Smooth muscle cell (in vitro differentiated cells): ENCODE measurements around the gene ARHGEF28. TPM values are rescaled to one million over a fixed set of nuclear protein-coding genes. Genes with fewer than 3 reads are reported as not detected.

Experiments
- DNase-seq: peaks from one replicate; lab custom pipeline; 2025; ENCODE audit not compliant: unreplicated experiment; lab: John Stamatoyannopoulos, UW
- H2AFZ ChIP-seq: fragments of 200-600 bp; sonication (generic); 2 replicates; pipeline ENCODE4 v1.6.0; 2016; ENCODE audit warnings: antibody characterized with exemption, low read depth, mild to moderate bottlenecking
- H3F3A ChIP-seq: fragments of 200-600 bp; sonication (generic); 2 replicates; pipeline ENCODE4 v1.6.0; 2017; ENCODE audit warnings: antibody characterized with exemption, low read depth
- H3K27ac ChIP-seq: fragments of 200-600 bp; sonication (generic); 2 replicates; pipeline ENCODE4 v1.5.1; 2016; ENCODE audit warnings: low read depth, mild to moderate bottlenecking
- H3K27me3 ChIP-seq: fragments of 200-600 bp; sonication (generic); 2 replicates; pipeline ENCODE4 v1.6.1; 2016; ENCODE audit warnings: low read depth, mild to moderate bottlenecking
- H3K36me3 ChIP-seq: fragments of 200-600 bp; sonication (generic); 2 replicates; pipeline ENCODE4 v1.5.1; 2016; ENCODE audit warnings: low read depth
- H3K4me1 ChIP-seq: fragments of 200-600 bp; sonication (generic); 2 replicates; pipeline ENCODE4 v1.5.1; 2016; ENCODE audit warnings: low read depth
- H3K4me2 ChIP-seq: fragments of 200-600 bp; sonication (generic); 2 replicates; pipeline ENCODE4 v1.6.0; 2016; ENCODE audit warnings: mild to moderate bottlenecking
- H3K4me3 ChIP-seq: fragments of 200-600 bp; sonication (generic); 2 replicates; pipeline ENCODE4 v1.5.1; 2016; ENCODE audit warnings: mild to moderate bottlenecking
- H3K79me2 ChIP-seq: fragments of 200-600 bp; sonication (generic); 2 replicates; pipeline ENCODE4 v1.6.0; 2016; ENCODE audit warnings: low read depth, mild to moderate bottlenecking
- H3K9ac ChIP-seq: fragments of 200-600 bp; sonication (generic); 2 replicates; pipeline ENCODE4 v1.6.0; 2016; ENCODE audit warnings: low read depth
- H3K9me3 ChIP-seq: fragments of 200-600 bp; sonication (generic); replicated peaks from 2 replicates; pipeline ENCODE4 v1.5.1; 2016; ENCODE audit warnings: low read depth
- H4K20me1 ChIP-seq: fragments of 200-600 bp; sonication (generic); 2 replicates; pipeline ENCODE4 v1.6.0; 2016; ENCODE audit warnings: low read depth
- WGBS: methylation state at CpG from one replicate; pipeline ENCODE4 v1.1.7; 2016; ENCODE audit warnings: low lambda C conversion rate; 5-methylcytosine and 5-hydroxymethylcytosine counted together
- polyA plus RNA-seq: library from polyadenylated mRNA; unstranded; fragments of >200 nt; fragmentation: Nextera tagmentation; extraction: Ambion mirVana; gene quantifications from 2 replicates; pipeline ENCODE4 v1.2.1, GENCODE V29; 2016
- total RNA-seq: library from RNA; depleted of rRNA; stranded (reverse); fragments of >200 nt; gene quantifications from 2 replicates; pipeline ENCODE4 v1.2.3, GENCODE V29; 2014
- TF ChIP-seq, protein P1 (sequence below): fragments of 200-600 bp; sonication (generic); IDR thresholded peaks from 2 replicates; pipeline ENCODE4 v1.5.1; 2017; ENCODE audit warnings: borderline replicate concordance, mild to moderate bottlenecking, antibody characterized with exemption; ENCODE audit not compliant: insufficient read depth, poor library complexity, severe bottlenecking

The ARHGEF28 gene
- total and polyA plus RNA-seq, 2 experiments from 2014 or later: 0.19 to 0.90 TPM

DNA sequence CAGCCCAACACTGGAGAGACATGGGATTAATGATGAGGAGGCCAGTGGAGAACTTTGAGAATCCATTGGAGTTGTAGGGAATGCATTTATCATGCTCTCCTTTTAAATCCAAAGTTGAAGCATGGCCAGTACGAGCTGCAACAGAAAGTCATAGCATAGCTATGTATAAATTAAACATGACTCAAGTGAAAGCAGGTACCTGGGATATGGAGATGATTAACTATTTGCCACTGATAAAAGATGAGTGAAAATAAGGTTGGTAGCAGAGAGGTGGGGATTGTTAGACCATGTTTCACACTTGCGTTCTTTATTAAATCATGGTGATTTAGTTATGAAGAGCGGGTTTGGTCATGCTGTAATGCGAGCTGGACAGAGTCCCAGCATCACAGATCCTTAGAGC lies 189.6 kb downstream of the ARHGEF28 start:
- Histone ChIP-seq H3K9me3 (no peaks in the 10 kb centered on the region), H3K9ac (no peak overlapping the region), H2AFZ (no peak overlapping the region), H3K27ac (no peak overlapping the region), H4K20me1 (no peaks in the 10 kb centered on the region), H3K4me3 (no peak overlapping the region), H3F3A (no peaks in the 10 kb centered on the region), H3K79me2 (no peaks in the 10 kb centered on the region), H3K36me3 (no peaks in the 10 kb centered on the region), H3K4me1 (no peaks in the 10 kb centered on the region), H3K27me3 (no peaks in the 10 kb centered on the region), H3K4me2 (no peak overlapping the region)
- WGBS: 90% methylated on average over 4 of the region's 4 CpGs
- DNase-seq: no peak
- TF ChIP-seq, protein P1, sequence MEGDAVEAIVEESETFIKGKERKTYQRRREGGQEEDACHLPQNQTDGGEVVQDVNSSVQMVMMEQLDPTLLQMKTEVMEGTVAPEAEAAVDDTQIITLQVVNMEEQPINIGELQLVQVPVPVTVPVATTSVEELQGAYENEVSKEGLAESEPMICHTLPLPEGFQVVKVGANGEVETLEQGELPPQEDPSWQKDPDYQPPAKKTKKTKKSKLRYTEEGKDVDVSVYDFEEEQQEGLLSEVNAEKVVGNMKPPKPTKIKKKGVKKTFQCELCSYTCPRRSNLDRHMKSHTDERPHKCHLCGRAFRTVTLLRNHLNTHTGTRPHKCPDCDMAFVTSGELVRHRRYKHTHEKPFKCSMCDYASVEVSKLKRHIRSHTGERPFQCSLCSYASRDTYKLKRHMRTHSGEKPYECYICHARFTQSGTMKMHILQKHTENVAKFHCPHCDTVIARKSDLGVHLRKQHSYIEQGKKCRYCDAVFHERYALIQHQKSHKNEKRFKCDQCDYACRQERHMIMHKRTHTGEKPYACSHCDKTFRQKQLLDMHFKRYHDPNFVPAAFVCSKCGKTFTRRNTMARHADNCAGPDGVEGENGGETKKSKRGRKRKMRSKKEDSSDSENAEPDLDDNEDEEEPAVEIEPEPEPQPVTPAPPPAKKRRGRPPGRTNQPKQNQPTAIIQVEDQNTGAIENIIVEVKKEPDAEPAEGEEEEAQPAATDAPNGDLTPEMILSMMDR: no peak

DNA sequence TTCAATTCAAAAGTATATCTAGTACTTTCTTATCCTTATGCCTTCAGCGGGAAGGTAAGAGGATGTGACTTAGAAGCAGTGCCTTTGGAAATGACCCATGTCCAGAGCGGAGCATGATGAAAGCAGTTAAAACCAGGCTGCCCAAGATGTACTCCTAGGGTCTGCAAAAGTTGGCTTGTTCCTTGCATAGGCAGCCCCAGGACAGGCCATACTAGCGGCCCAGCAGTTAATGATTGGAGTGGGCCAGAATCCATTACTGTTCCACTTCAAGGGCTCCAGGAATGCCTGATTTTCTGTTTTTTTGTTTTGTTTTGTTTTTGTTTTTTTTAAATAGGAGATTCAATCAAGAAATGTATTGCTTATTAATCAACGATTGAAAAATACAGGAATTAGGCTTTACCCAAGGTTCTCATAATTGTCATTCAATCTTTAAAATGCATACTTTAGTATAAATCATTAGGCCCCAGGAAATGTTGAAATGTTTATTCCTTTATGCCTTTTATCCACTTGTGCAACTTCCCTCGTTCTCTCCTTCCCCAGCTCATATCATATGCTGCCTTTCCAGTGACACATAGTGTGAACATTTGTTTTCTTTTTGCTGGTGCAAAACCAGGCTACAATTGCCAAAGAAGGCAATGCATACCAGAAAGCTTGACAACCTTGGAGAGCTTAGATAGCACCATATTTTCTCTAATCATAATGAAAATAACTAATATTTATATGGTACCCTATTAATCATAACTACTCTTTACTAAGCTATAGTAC lies 190.8 kb downstream of the ARHGEF28 start:
- Histone ChIP-seq H3F3A (no peaks in the 10 kb centered on the region), H3K4me3 (no peak overlapping the region), H3K4me1 (no peaks in the 10 kb centered on the region), H2AFZ (no peak overlapping the region), H3K27ac (no peak overlapping the region), H3K9ac (no peak overlapping the region), H4K20me1 (no peaks in the 10 kb centered on the region), H3K79me2 (no peaks in the 10 kb centered on the region), H3K36me3 (no peaks in the 10 kb centered on the region), H3K27me3 (no peaks in the 10 kb centered on the region), H3K9me3 (no peaks in the 10 kb centered on the region), H3K4me2 (no peak overlapping the region)
- 89% methylated on average over 5 of the region's 5 CpGs for WGBS
- DNase-seq: no peak
- TF ChIP-seq, protein P1: no peak

DNA sequence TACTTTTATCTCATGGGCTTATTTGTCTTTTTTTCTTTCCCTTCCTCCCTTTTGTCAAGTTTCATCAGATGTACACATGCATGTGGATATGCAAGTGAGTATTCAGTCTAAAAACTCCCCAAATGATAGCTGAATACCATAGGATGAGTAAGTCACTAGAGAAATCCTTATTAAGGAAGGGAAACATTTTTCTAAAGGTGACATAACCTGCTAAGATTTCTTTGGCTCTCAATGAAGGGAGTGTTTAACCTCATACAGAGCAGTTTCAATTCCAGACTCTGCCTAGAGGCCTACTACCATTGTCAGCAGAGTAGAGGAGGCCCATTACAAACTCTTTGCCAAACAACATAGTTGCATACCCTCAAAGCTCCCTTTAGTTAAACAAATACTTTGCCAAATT lies 192.4 kb downstream of the ARHGEF28 start:
- Histone ChIP-seq H4K20me1 (no peaks in the 10 kb centered on the region), H3K4me1 (no peaks in the 10 kb centered on the region), H3K79me2 (no peaks in the 10 kb centered on the region), H3K27ac (no peak overlapping the region), H3K27me3 (no peaks in the 10 kb centered on the region), H3K4me2 (no peak overlapping the region), H3K9me3 (no peaks in the 10 kb centered on the region), H3K36me3 (no peaks in the 10 kb centered on the region), H3K4me3 (no peak overlapping the region), H3F3A (no peaks in the 10 kb centered on the region), H2AFZ (no peak overlapping the region), H3K9ac (no peak overlapping the region)
- TF ChIP-seq, protein P1: no peak
- no peak for DNase-seq

DNA sequence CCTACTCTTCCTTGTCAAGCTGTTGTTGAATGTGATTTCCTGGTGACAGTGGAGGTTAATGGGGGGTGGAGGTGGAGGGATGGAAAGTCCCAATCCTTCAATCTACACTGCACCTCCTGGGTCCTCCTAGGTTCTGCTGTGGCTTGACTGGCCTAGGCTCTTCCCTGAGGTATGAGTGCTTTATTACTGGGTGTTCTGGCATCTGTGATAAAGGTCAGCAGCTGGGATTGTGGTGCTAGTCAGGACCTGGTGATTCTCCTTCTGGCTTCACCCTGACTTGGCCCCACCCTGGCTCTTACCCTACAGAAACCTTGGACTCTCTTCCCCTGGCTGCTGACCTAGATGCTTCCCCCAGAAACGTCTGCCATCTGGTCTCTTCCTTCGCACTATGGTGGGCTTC lies 194.3 kb downstream of the ARHGEF28 start:
- no peak overlapping the region for H3K27ac ChIP-seq
- H3K79me2 ChIP-seq: no peaks in the 10 kb centered on the region
- no peaks in the 10 kb centered on the region for H4K20me1 ChIP-seq

More for the DNA sequence above, 194.3 kb downstream of the ARHGEF28 start:
- TF ChIP-seq, protein P1: no peak
- no peaks in the 10 kb centered on the region for H3K9me3 ChIP-seq
- H3K4me2 ChIP-seq: no peak overlapping the region
- no peak overlapping the region for H3K9ac ChIP-seq
- WGBS: 100% methylated on average over 2 of the region's 2 CpGs
- no peak overlapping the region for H2AFZ ChIP-seq
- no peaks in the 10 kb centered on the region for H3K4me1 ChIP-seq
- H3K36me3 ChIP-seq: no peaks in the 10 kb centered on the region
- H3K27me3 ChIP-seq: no peaks in the 10 kb centered on the region
- no peaks in the 10 kb centered on the region for H3F3A ChIP-seq
- no peak for DNase-seq
- no peak overlapping the region for H3K4me3 ChIP-seq
